ENCODE results near the gene GJD2. TPM values are rescaled to one million over a fixed set of nuclear protein-coding genes. Genes with fewer than 3 reads are reported as not detected.
A peak's percentile ranks its signal among the peaks of the same experiment; 100 is the strongest.

GJD2 gene
- total and polyA plus RNA-seq, 5 donors from 2014 or later = not detected

GRCh38 chr15:34722439-34722836 is 32.4 kb downstream of the GJD2 start:
- Mint-ChIP-seq H3K27me3 (peaks cover 55% of the 10 kb centered on the region), H3K9me3 (peaks cover 0 to 1% (median 0%) of the 10 kb centered on the region in 7 donors), H3K4me1 (peaks cover 0 to 4% (median 0%) of the 10 kb centered on the region in 4 donors), H3K4me3 (no peak overlapping the region), H3K36me3 (no peaks in the 10 kb centered on the region), H3K27ac (no peak overlapping the region)
- DNase-seq (no peak), ATAC-seq (ENCODE audit: low read depth in 2 of 2) (no peak)
- Histone ChIP-seq H3K4me1 (ENCODE audit: control insufficient read depth, insufficient read depth, low read length, poor library complexity, severe bottlenecking) (no peaks in the 10 kb centered on the region), H3K36me3 (ENCODE audit: control insufficient read depth, insufficient read depth, low read length) (no peaks in the 10 kb centered on the region), H3K9me3 (ENCODE audit: control insufficient read depth in 2 of 2, low read length in 2 of 2) (no peaks in the 10 kb centered on the region), H3K4me3 (ENCODE audit: low read depth, low read length) (no peak overlapping the region), H3K27ac (ENCODE audit: insufficient read depth, low read length, poor library complexity, severe bottlenecking) (no peak overlapping the region), H3K27me3 (ENCODE audit: control insufficient read depth, insufficient read depth, low read length) (peaks cover 16% of the 10 kb centered on the region)

- Mint-ChIP-seq H3K9me3 (peaks cover 0 to 1% (median 0%) of the 10 kb centered on the region in 7 donors), H3K4me1 (peaks cover 0 to 4% (median 0%) of the 10 kb centered on the region in 4 donors), H3K36me3 (no peaks in the 10 kb centered on the region), H3K27me3 (peaks cover 55% of the 10 kb centered on the region), H3K4me3 (no peak overlapping the region), H3K27ac (no peak overlapping the region)
- Histone ChIP-seq H3K4me3 (ENCODE audit: low read depth, low read length) (no peak overlapping the region), H3K27me3 (ENCODE audit: control insufficient read depth, insufficient read depth, low read length) (peaks cover 16% of the 10 kb centered on the region), H3K4me1 (ENCODE audit: control insufficient read depth, insufficient read depth, low read length, poor library complexity, severe bottlenecking) (no peaks in the 10 kb centered on the region), H3K27ac (ENCODE audit: insufficient read depth, low read length, poor library complexity, severe bottlenecking) (no peak overlapping the region), H3K36me3 (ENCODE audit: control insufficient read depth, insufficient read depth, low read length) (no peaks in the 10 kb centered on the region), H3K9me3 (ENCODE audit: control insufficient read depth in 2 of 2, low read length in 2 of 2) (no peaks in the 10 kb centered on the region)
- ATAC-seq (ENCODE audit: low read depth in 2 of 2) = no peak
- DNase-seq = no peak
These were observed 32.9 kb downstream of the GJD2 start for GRCh38 chr15:34721802-34722438.

GRCh38 chr15:34721157-34721801 is 33.5 kb downstream of the GJD2 start:
- H3K27me3 Mint-ChIP-seq = peaks cover 53% of the 10 kb centered on the region
- no peak for DNase-seq
- H3K9me3 Mint-ChIP-seq = peaks cover 0 to 1% (median 0%) of the 10 kb centered on the region in 7 donors
- no peak overlapping the region for H3K4me3 Mint-ChIP-seq
- peaks cover 14% of the 10 kb centered on the region for H3K27me3 ChIP-seq (ENCODE audit: control insufficient read depth, insufficient read depth, low read length)
- H3K36me3 ChIP-seq (ENCODE audit: control insufficient read depth, insufficient read depth, low read length) = no peaks in the 10 kb centered on the region
- no peak overlapping the region for H3K4me3 ChIP-seq (ENCODE audit: low read depth, low read length)
- no peak overlapping the region for H3K27ac ChIP-seq (ENCODE audit: insufficient read depth, low read length, poor library complexity, severe bottlenecking)
- H3K4me1 Mint-ChIP-seq = peaks cover 0 to 4% (median 0%) of the 10 kb centered on the region in 4 donors
- no peaks in the 10 kb centered on the region for H3K9me3 ChIP-seq (ENCODE audit: control insufficient read depth in 2 of 2, low read length in 2 of 2)
- H3K4me1 ChIP-seq (ENCODE audit: control insufficient read depth, insufficient read depth, low read length, poor library complexity, severe bottlenecking) = no peaks in the 10 kb centered on the region
- H3K36me3 Mint-ChIP-seq = no peaks in the 10 kb centered on the region
- no peak for ATAC-seq (ENCODE audit: low read depth in 2 of 2)
- no peak overlapping the region for H3K27ac Mint-ChIP-seq

GRCh38 chr15:34719695-34720094 is 35.1 kb downstream of the GJD2 start:
- Histone ChIP-seq H3K27ac (ENCODE audit: insufficient read depth, low read length, poor library complexity, severe bottlenecking) (no peak overlapping the region), H3K9me3 (ENCODE audit: control insufficient read depth in 2 of 2, low read length in 2 of 2) (no peaks in the 10 kb centered on the region), H3K27me3 (ENCODE audit: control insufficient read depth, insufficient read depth, low read length) (peaks cover 8% of the 10 kb centered on the region), H3K36me3 (ENCODE audit: control insufficient read depth, insufficient read depth, low read length) (no peaks in the 10 kb centered on the region), H3K4me1 (ENCODE audit: control insufficient read depth, insufficient read depth, low read length, poor library complexity, severe bottlenecking) (no peaks in the 10 kb centered on the region), H3K4me3 (ENCODE audit: low read depth, low read length) (no peak overlapping the region)
- H3K27me3 Mint-ChIP-seq = peaks cover 45% of the 10 kb centered on the region
- peaks cover 0 to 1% (median 0%) of the 10 kb centered on the region in 7 donors for H3K9me3 Mint-ChIP-seq
- no peak overlapping the region for H3K4me3 Mint-ChIP-seq
- no peak overlapping the region for H3K27ac Mint-ChIP-seq
- no peak for ATAC-seq (ENCODE audit: low read depth in 2 of 2)
- H3K36me3 Mint-ChIP-seq = no peaks in the 10 kb centered on the region
- DNase-seq = no peak
- H3K4me1 Mint-ChIP-seq = peaks cover 0 to 4% (median 0%) of the 10 kb centered on the region in 4 donors

- Histone ChIP-seq H3K27ac (ENCODE audit: insufficient read depth, low read length, poor library complexity, severe bottlenecking) (no peak overlapping the region), H3K4me1 (ENCODE audit: control insufficient read depth, insufficient read depth, low read length, poor library complexity, severe bottlenecking) (no peaks in the 10 kb centered on the region), H3K4me3 (ENCODE audit: low read depth, low read length) (no peak overlapping the region), H3K36me3 (ENCODE audit: control insufficient read depth, insufficient read depth, low read length) (no peaks in the 10 kb centered on the region), H3K27me3 (ENCODE audit: control insufficient read depth, insufficient read depth, low read length) (peaks cover 6% of the 10 kb centered on the region), H3K9me3 (ENCODE audit: control insufficient read depth in 2 of 2, low read length in 2 of 2) (no peaks in the 10 kb centered on the region)
- Mint-ChIP-seq H3K9me3 (peaks cover 0 to 1% (median 0%) of the 10 kb centered on the region in 7 donors), H3K27ac (no peak overlapping the region), H3K4me3 (no peak overlapping the region), H3K36me3 (no peaks in the 10 kb centered on the region), H3K4me1 (peaks cover 0 to 4% (median 0%) of the 10 kb centered on the region in 4 donors), H3K27me3 (peaks cover 42% of the 10 kb centered on the region)
- no peak for DNase-seq
- ATAC-seq (ENCODE audit: low read depth in 2 of 2) = no peak
These were observed 35.8 kb downstream of the GJD2 start for GRCh38 chr15:34718681-34719665.

GRCh38 chr15:34717729-34718128 is 37.1 kb downstream of the GJD2 start:
- H3K4me1 Mint-ChIP-seq = peaks cover 0 to 4% (median 0%) of the 10 kb centered on the region in 4 donors

GRCh38 chr15:34716111-34716510 is 38.7 kb downstream of the GJD2 start:
- H3K27me3 ChIP-seq (ENCODE audit: control insufficient read depth, insufficient read depth, low read length) = peaks cover 3% of the 10 kb centered on the region
- ATAC-seq (ENCODE audit: low read depth in 2 of 2) = no peak
- H3K4me1 Mint-ChIP-seq = no peaks in the 10 kb centered on the region

More at GRCh38 chr15:34717729-34718128, 37.1 kb downstream of the GJD2 start:
- Mint-ChIP-seq H3K9me3 (peaks cover 0 to 3% (median 0%) of the 10 kb centered on the region in 7 donors), H3K36me3 (no peaks in the 10 kb centered on the region), H3K27ac (no peak overlapping the region), H3K27me3 (peaks cover 39% of the 10 kb centered on the region), H3K4me3 (no peak overlapping the region)
- H3K9me3 ChIP-seq (ENCODE audit: control insufficient read depth in 2 of 2, low read length in 2 of 2) = no peaks in the 10 kb centered on the region
- H3K36me3 ChIP-seq (ENCODE audit: control insufficient read depth, insufficient read depth, low read length) = no peaks in the 10 kb centered on the region
- H3K4me1 ChIP-seq (ENCODE audit: control insufficient read depth, insufficient read depth, low read length, poor library complexity, severe bottlenecking) = no peaks in the 10 kb centered on the region
- no peak for ATAC-seq (ENCODE audit: low read depth in 2 of 2)
- peaks cover 3% of the 10 kb centered on the region for H3K27me3 ChIP-seq (ENCODE audit: control insufficient read depth, insufficient read depth, low read length)
- H3K27ac ChIP-seq (ENCODE audit: insufficient read depth, low read length, poor library complexity, severe bottlenecking) = no peak overlapping the region
- no peak for DNase-seq
- no peak overlapping the region for H3K4me3 ChIP-seq (ENCODE audit: low read depth, low read length)

More at GRCh38 chr15:34716111-34716510, 38.7 kb downstream of the GJD2 start:
- H3K9me3 Mint-ChIP-seq = peaks cover 0 to 3% (median 0%) of the 10 kb centered on the region in 7 donors
- Histone ChIP-seq H3K36me3 (ENCODE audit: control insufficient read depth, insufficient read depth, low read length) (no peaks in the 10 kb centered on the region), H3K9me3 (ENCODE audit: control insufficient read depth in 2 of 2, low read length in 2 of 2) (no peaks in the 10 kb centered on the region), H3K4me3 (ENCODE audit: low read depth, low read length) (no peak overlapping the region), H3K4me1 (ENCODE audit: control insufficient read depth, insufficient read depth, low read length, poor library complexity, severe bottlenecking) (no peaks in the 10 kb centered on the region), H3K27ac (ENCODE audit: insufficient read depth, low read length, poor library complexity, severe bottlenecking) (no peak overlapping the region)
- peak in 1 of 3 donors; percentile 7 for DNase-seq
- H3K27ac Mint-ChIP-seq = no peak overlapping the region
- peaks cover 38% of the 10 kb centered on the region for H3K27me3 Mint-ChIP-seq
- H3K36me3 Mint-ChIP-seq = no peaks in the 10 kb centered on the region
- H3K4me3 Mint-ChIP-seq = no peak overlapping the region
